ENCODE data around the gene RHEBL1. TPM values are rescaled to one million over a fixed set of nuclear protein-coding genes. Genes with fewer than 3 reads are reported as not detected.

Gene RHEBL1
- total and polyA plus RNA-seq, 7 donors: 0.21 to 1.2 (median 0.77) TPM; not detected in 3

DNA sequence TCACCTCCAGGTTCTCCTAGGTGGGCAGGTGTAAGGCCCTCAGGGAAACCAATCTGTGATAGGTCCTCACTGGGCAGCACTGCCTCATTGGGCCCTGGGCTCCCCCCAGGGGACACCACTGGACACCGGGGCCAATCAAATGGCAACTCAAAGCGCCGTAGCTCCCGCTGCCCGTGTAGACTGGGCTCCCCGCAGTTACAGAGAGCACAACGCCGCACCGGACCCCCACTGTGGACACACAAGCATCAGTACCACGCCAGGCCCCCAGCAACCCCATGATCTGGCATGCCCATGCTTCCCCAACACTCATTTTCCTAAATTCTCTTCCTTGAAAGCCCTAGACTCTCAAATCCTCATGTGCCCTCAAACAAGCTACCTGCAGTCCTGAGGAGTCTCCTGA is 15.3 kb downstream of the RHEBL1 start:
- H3K4me3 ChIP-seq: no peak overlapping the region
- TF ChIP-seq, protein P1, sequence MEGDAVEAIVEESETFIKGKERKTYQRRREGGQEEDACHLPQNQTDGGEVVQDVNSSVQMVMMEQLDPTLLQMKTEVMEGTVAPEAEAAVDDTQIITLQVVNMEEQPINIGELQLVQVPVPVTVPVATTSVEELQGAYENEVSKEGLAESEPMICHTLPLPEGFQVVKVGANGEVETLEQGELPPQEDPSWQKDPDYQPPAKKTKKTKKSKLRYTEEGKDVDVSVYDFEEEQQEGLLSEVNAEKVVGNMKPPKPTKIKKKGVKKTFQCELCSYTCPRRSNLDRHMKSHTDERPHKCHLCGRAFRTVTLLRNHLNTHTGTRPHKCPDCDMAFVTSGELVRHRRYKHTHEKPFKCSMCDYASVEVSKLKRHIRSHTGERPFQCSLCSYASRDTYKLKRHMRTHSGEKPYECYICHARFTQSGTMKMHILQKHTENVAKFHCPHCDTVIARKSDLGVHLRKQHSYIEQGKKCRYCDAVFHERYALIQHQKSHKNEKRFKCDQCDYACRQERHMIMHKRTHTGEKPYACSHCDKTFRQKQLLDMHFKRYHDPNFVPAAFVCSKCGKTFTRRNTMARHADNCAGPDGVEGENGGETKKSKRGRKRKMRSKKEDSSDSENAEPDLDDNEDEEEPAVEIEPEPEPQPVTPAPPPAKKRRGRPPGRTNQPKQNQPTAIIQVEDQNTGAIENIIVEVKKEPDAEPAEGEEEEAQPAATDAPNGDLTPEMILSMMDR (IDR thresholded peaks at IDR 0.05): no peak
- H3K36me3 ChIP-seq (ENCODE audit: insufficient read depth in 1 of 2, low read depth in 1 of 2): peaks cover 6 to 56% of the 10 kb centered on the region in 2 donors
- DNase-seq (no peak), ATAC-seq (no peak)
- H3K4me1 ChIP-seq: peaks cover 33% of the 10 kb centered on the region
- H3K27me3 ChIP-seq (ENCODE audit: insufficient read depth in 3 of 3, low read length in 2 of 3): no peaks in the 10 kb centered on the region
- H3K9me3 ChIP-seq: no peaks in the 10 kb centered on the region
- 89 to 93% (median 90%) methylated on average over 10 of the region's 10 CpGs for WGBS, 3 donors
- intact Hi-C loops (cut with DNase I): no loop called here
- H3K27ac ChIP-seq: no peak overlapping the region

DNA sequence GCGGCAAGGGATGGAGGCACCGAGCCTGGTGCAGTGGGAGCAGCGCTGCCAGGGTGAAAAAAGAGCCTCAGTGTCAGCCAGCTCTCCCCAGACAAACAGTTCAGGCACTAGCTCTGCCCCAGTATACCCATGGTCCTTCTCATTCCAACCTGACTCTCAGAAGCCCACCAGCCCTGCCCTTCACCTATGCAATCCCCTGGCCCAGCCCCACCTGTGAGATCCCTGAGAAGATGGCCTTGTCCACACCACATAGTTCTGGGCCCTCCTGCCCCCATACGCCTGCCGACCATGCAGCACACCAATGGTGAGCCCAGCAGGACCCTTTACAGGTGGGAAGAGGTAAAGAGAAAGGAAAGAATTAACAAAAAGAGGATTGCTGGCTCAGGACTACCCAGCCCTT is 15.7 kb downstream of the RHEBL1 start:
- H3K4me3 ChIP-seq: no peak overlapping the region
- no peaks in the 10 kb centered on the region for H3K27me3 ChIP-seq (ENCODE audit: insufficient read depth in 3 of 3, low read length in 2 of 3)
- H3K27ac ChIP-seq: no peak overlapping the region
- ATAC-seq (no peak), DNase-seq (no peak)
- intact Hi-C loops (cut with DNase I): no loop called here
- H3K36me3 ChIP-seq (ENCODE audit: insufficient read depth in 1 of 2, low read depth in 1 of 2): peaks cover 6 to 60% of the 10 kb centered on the region in 2 donors
- TF ChIP-seq, protein P1 (IDR thresholded peaks at IDR 0.05): no peak
- WGBS, 3 donors: 88 to 98% (median 89%) methylated on average over 5 of the region's 5 CpGs
- no peaks in the 10 kb centered on the region for H3K9me3 ChIP-seq
- peaks cover 33% of the 10 kb centered on the region for H3K4me1 ChIP-seq

DNA sequence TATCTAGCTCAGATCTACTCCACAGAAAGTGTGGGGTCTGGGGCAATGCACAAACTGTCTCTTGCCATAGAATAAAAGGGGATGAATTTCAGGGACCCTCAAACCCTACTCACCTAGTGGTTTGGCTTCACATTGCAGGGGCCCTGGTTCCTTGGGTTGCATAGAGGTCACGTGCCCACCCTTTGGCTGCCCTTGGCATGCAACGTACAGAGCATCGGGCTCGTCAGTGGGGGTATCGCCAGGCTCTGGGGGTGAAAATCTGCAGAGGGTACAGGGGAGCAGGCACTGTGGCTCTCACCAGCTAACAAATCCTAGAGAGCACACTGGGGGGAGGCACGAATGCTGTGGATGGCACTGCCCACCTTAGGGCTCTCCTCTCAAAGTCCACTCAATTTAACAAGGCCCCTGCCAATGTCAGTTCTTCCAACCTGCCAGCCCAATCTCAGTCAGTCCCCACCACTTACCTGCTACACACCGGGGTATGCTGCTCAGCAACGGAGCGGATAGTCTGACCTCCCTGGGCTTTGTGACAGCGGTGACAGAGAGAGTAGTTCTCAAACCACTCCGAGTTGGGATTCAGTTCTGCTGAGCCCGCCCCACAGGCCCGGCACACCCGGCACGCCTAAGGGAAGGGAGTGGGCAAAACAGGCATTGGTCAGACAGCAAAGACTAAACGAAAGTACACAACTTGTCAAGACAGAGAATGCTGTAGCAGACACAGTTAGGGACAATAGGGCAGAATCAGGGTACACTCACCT is 17.1 kb downstream of the RHEBL1 start:
- no peak for ATAC-seq
- Histone ChIP-seq H3K36me3 (ENCODE audit: insufficient read depth in 1 of 2, low read depth in 1 of 2) (peaks cover 6 to 74% of the 10 kb centered on the region in 2 donors), H3K4me1 (peaks cover 28% of the 10 kb centered on the region)

DNA sequence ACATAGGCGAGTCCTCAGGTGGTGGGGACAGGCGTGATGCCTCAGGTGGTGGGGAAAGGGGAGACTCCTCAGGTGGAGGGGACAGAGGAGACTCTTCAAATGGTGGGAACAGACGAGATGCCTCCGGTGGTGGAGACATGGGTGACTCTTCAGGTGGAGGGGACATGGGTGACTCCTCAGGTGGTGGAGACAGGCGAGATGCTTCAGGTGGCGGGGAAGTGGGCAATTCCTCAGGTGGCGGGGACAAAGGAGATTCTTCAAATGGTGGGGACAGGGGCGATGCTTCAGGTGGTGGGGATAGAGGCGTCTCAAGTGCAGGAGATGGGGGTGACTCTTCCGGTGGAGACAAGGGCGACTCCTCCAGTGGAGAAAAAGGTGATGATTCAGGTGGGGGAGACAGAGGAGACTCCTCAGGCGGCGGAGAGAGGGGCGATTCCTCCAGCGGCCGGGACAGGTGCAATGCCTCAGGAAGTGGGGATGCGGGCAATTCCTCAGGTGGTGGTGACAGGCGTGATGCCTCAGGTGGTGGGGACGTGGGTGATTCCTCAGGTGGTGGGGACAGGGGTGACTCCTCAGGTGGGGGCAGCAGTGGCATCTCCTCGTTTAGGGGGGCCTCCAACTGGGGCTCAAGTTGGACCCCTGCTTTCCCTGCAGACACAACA is 17.9 kb downstream of the RHEBL1 start:
- TF ChIP-seq, protein P1 (IDR thresholded peaks at IDR 0.05): no peak
- no peak overlapping the region for H3K27ac ChIP-seq
- peaks cover 21% of the 10 kb centered on the region for H3K4me1 ChIP-seq
- peaks cover 6 to 82% of the 10 kb centered on the region in 2 donors for H3K36me3 ChIP-seq (ENCODE audit: insufficient read depth in 1 of 2, low read depth in 1 of 2)
- ATAC-seq: no peak
- no peak overlapping the region for H3K4me3 ChIP-seq
- intact Hi-C loops (cut with DNase I): no loop called here
- no peaks in the 10 kb centered on the region for H3K27me3 ChIP-seq (ENCODE audit: insufficient read depth in 3 of 3, low read length in 2 of 3)
- H3K9me3 ChIP-seq: no peaks in the 10 kb centered on the region
- 88 to 93% (median 89%) methylated on average over 20 of the region's 20 CpGs for WGBS, 3 donors
- no peak for DNase-seq

More for the DNA sequence above, 17.1 kb downstream of the RHEBL1 start:
- Histone ChIP-seq H3K27me3 (ENCODE audit: insufficient read depth in 3 of 3, low read length in 2 of 3) (no peaks in the 10 kb centered on the region), H3K27ac (no peak overlapping the region), H3K9me3 (no peaks in the 10 kb centered on the region), H3K4me3 (no peak overlapping the region)
- TF ChIP-seq, protein P1 (IDR thresholded peaks at IDR 0.05): no peak
- 70 to 78% (median 74%) methylated on average over 16 of the region's 16 CpGs for WGBS, 3 donors
- intact Hi-C loops (cut with DNase I): no loop called here
- DNase-seq: no peak

Data from psoas muscle (tissue), 8 donors.